Right lobe of liver (tissue), 4 donors: ENCODE data around the gene IL12B.

ENCODE experiments used
- CTCF ChIP-seq, 4 donors: fragments of 200-600 bp in 3 of 4; fragments of 450-650 bp in 1 of 4; IDR thresholded peaks; one replicate each; pipeline versions ENCODE4 v1.5.1 to v1.8.0; 2016 to 2022; ENCODE audit warnings: antibody characterized with exemption in 4 of 4, mild to moderate bottlenecking in 2 of 4
- POLR2A ChIP-seq: fragments of 450-650 bp; IDR thresholded peaks from one replicate; pipeline ENCODE4 v1.6.1; 2017; ENCODE audit warnings: antibody characterized with exemption, mild to moderate bottlenecking
- donor health status: DM: no; HTN: no; CAD: no.
- donor health status: DM: no; HTN: no; CAD: no.
- donor health status: DM: no; HTN: yes; CAD: no.

- no peak for TF ChIP-seq CTCF (IDR thresholded peaks at IDR 0.05)
- no peak for TF ChIP-seq POLR2A
Measured at GRCh38 chr5:159303286-159303685, 27.0 kb downstream of the IL12B start.
